Heart right ventricle (tissue), 16 donors: ENCODE results near the gene CDC73. TPM values are rescaled to one million over a fixed set of nuclear protein-coding genes. Genes with fewer than 3 reads are reported as not detected.
"Not testable (repeated sequence)": the region's sequence is repeated elsewhere in the genome, so short reads cannot be mapped to it uniquely, and the experiment has no call there.

ENCODE experiments used
- ATAC-seq, 8 donors: fragments of 200-7000 bp; cut with Tn5 transposase; one replicate each; pipeline ENCODE4 v1.9.1; 2020; ENCODE audit warnings: mild to moderate bottlenecking in 8 of 8, moderate library complexity in 8 of 8, moderate number of reproducible peaks in 1 of 8
- DNase-seq, 2 donors: peaks; one replicate each; pipeline ENCODE4 v3.0.0-alpha.2; 2020
- H3K27ac ChIP-seq, 10 donors: fragments of 200-600 bp; sonication (generic) in 2 of 10; one replicate each; pipeline versions ENCODE4 v1.5.0 to v1.8.0; 2020 to 2022; ENCODE audit warnings: mild to moderate bottlenecking in 3 of 10
- H3K27me3 ChIP-seq, 7 donors: fragments of 200-600 bp; one replicate each; pipeline ENCODE4 v1.8.0; 2021 to 2022; ENCODE audit warnings: mild to moderate bottlenecking in 2 of 7
- H3K36me3 ChIP-seq, 9 donors: fragments of 200-600 bp; sonication (generic) in 1 of 9; one replicate each; pipeline versions ENCODE4 v1.5.0 to v1.8.0; 2020 to 2022; ENCODE audit warnings: mild to moderate bottlenecking in 2 of 9
- H3K4me1 ChIP-seq, 9 donors: fragments of 200-600 bp; sonication (generic) in 1 of 9; one replicate each; pipeline versions ENCODE4 v1.5.0 to v1.8.0; 2020 to 2022; ENCODE audit warnings: mild to moderate bottlenecking in 4 of 9
- H3K4me3 ChIP-seq, 10 donors: fragments of 200-600 bp; sonication (generic) in 2 of 10; one replicate each; pipeline versions ENCODE4 v1.5.0 to v1.8.0; 2020 to 2022; ENCODE audit warnings: mild to moderate bottlenecking in 7 of 10, moderate library complexity in 2 of 10
- H3K9me3 ChIP-seq, 11 donors: fragments of 200-600 bp in 10 of 11; sonication (generic) in 2 of 11; one replicate each; pipeline versions ENCODE4 v1.5.0 to v1.8.0; 2013 to 2022; ENCODE audit warnings: mild to moderate bottlenecking in 2 of 11, control low read depth in 1 of 11, moderate library complexity in 1 of 11
- WGBS, 2 donors: extraction: QIAGEN DNeasy Blood & Tissue Kit; methylation state at CpG; one replicate each; pipeline ENCODE4 v1.1.7; 2013; ENCODE audit warnings: inconsistent platforms in 1 of 2; 5-methylcytosine and 5-hydroxymethylcytosine counted together
- intact Hi-C, 10 donors: fragments of 100-400 bp; cut with DNase I; formaldehyde crosslinking; loops; one replicate each; pipeline versions ENCODE4 v1.11.1 to v1.14.2; 2022
- polyA plus RNA-seq, 2 donors: library from polyadenylated mRNA; stranded (reverse); fragments of 200-250 nt; gene quantifications; one replicate each; pipeline ENCODE4 v1.2.3, GENCODE V29; 2013
- total RNA-seq, 10 donors: library from RNA; stranded (reverse); fragmentation: NEBNext Ultra II Directional in 3 of 10; extraction: Animal tissue kit (Norgen Biotek cat#: 25700) in 3 of 10; gene quantifications; one replicate each; pipeline versions ENCODE4 v1.2.1 to v1.2.4, GENCODE V29; 2021 to 2023
- TF ChIP-seq, protein P1 (sequence below), 9 donors: fragments of 200-600 bp; sonication (generic) in 2 of 9; IDR thresholded peaks; one replicate each; pipeline versions ENCODE4 v1.5.0 to v1.8.0; 2021 to 2022; ENCODE audit warnings: antibody characterized with exemption in 9 of 9, mild to moderate bottlenecking in 5 of 9, moderate library complexity in 1 of 9
- donor health status: Arrhythmogenic right ventricular cardiomyopathy.
- donor health status: ischemic (EF 13 %, LVEDD 7.1; RV severe dilation, severe dysfunction).
- donor health status: healthy with polysubstance abuse.
- donor health status: DM: no; HTN: yes; CAD: no.
- donor health status: DM: no; HTN: no; CAD: no.
- donor health status: ischemic (EF 25% LVEDD 6.9; RV normal size, moderate dysfunction).
- donor health status: ischemic (EF 25% LVEDD 5.7; RV mildly dilated, moderate dysfunction).
- donor health status: healthy.
- donor health status: DM: yes; HTN: yes; CAD: no.
- donor health status: Ischemic cardiomyopathy.
- donor health status: ischemic (EF 35%, LVEDD 5.7; RV mildly dilated, moderate dysfunction).
- donor health status: nonischemic (EF 11% LVEDD 7.7; RV severe dilation, severe dysfunction).
- donor health status: DM: yes; HTN: yes; CAD: no.
- donor health status: PGD.
- donor health status: ischemic (EF 29% LVEDD 5.4; RV normal size, mild dysfunction).
- donor health status: nonischemic (EF 23%, LVEDD 6.1; RV moderate dilation, normal function).

CDC73 gene
- total and polyA plus RNA-seq, 12 donors, result 9.2 to 70.2 (median 54.2) TPM

DNA sequence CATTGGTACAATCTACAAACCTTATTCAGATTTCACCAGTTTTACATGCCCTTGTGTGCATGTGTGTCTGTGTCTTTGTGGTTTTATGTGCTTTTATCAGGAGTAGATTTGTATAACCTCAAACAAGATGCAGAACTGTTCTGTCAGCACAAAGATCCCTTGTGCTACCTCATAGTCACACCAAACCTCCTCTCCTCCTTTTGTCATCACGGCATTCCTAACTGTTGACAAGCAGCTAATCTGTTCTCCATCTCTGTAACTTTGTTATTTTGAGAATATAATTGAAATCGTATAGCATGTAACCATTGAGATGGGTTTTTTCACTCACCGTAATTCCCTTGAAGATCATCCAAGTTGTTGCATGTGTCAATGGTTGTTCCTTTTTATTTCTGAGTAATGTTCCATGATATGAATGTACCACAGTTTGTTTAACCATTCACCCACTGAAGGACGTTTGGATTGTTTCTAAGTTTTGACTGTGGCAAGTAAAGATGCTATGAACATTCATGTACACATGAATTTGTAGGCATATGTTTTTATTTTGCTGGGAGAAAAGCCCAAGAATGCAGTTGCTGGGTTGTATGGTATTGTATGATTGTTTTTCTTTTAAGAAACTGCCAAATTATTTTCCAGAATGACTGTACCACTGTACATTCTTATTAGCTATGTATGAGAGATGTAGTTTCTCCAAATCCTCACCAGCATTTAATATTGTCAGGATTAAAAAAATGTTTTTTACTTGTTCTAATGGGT is 142.7 kb downstream of the CDC73 start:
- peaks cover 0 to 15% (median 0%) of the 10 kb centered on the region in 9 donors for H3K4me1 ChIP-seq
- no peak for ATAC-seq
- H3K36me3 ChIP-seq, result peaks cover 0 to 12% (median 0%) of the 10 kb centered on the region in 9 donors
- no peaks in the 10 kb centered on the region for H3K9me3 ChIP-seq
- intact Hi-C loops, result no loop called here
- H3K4me3 ChIP-seq, result no peak overlapping the region
- TF ChIP-seq, protein P1, sequence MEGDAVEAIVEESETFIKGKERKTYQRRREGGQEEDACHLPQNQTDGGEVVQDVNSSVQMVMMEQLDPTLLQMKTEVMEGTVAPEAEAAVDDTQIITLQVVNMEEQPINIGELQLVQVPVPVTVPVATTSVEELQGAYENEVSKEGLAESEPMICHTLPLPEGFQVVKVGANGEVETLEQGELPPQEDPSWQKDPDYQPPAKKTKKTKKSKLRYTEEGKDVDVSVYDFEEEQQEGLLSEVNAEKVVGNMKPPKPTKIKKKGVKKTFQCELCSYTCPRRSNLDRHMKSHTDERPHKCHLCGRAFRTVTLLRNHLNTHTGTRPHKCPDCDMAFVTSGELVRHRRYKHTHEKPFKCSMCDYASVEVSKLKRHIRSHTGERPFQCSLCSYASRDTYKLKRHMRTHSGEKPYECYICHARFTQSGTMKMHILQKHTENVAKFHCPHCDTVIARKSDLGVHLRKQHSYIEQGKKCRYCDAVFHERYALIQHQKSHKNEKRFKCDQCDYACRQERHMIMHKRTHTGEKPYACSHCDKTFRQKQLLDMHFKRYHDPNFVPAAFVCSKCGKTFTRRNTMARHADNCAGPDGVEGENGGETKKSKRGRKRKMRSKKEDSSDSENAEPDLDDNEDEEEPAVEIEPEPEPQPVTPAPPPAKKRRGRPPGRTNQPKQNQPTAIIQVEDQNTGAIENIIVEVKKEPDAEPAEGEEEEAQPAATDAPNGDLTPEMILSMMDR (IDR thresholded peaks at IDR 0.05), result no peak
- no peaks in the 10 kb centered on the region for H3K27me3 ChIP-seq
- no peak for DNase-seq
- no peak overlapping the region for H3K27ac ChIP-seq
- 83 to 87% methylated on average over 4 of the region's 4 CpGs for WGBS, 2 donors

DNA sequence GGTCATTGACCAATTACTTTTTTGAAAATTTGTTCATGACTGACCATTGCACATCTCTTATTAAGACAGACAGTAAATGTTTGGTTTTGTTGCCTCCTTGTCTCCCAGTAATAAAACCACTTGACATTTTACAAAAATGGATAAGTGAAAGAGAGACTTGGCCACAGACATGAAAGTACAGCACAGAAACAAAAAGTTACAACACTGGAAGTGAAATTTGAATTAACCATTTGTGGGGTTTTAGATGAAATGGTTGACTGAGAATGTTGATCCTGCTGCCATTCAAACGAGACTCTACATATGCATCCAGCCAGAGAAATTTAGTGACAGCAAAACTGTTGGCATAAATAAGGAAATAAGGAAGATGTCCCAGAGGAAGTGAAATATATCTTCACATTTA is 143.9 kb downstream of the CDC73 start:
- TF ChIP-seq, protein P1 (IDR thresholded peaks at IDR 0.05), result no peak
- no peak overlapping the region for H3K27ac ChIP-seq
- 88 to 96% methylated on average over 1 of the region's 1 CpG for WGBS, 2 donors
- H3K36me3 ChIP-seq, result peaks cover 0 to 12% (median 0%) of the 10 kb centered on the region in 9 donors
- H3K27me3 ChIP-seq, result no peaks in the 10 kb centered on the region
- intact Hi-C loops, result no loop called here
- H3K4me1 ChIP-seq, result peaks cover 0 to 10% (median 0%) of the 10 kb centered on the region in 9 donors
- no peak for ATAC-seq
- no peaks in the 10 kb centered on the region for H3K9me3 ChIP-seq
- H3K4me3 ChIP-seq, result no peak overlapping the region
- no peak for DNase-seq

DNA sequence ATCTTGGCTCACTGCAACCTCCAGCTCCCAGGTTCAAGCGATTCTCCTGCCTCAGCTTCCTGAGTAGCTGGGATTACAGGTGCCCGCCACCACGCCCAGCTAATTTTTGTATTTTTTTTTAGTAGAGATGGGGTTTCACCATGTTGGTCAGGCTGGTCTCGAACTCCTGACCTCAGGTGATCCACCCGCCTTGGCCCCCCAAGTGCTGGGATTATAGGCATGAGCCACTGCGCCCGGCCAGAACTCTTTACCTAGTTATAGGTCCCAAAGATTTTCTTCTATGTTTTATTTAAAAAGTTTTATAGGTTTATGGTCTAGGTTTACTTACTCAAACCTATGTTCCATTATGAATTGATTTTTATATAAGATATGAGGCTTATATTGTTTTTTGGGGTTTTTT is 145.0 kb downstream of the CDC73 start:
- H3K4me3 ChIP-seq, H3K27me3 ChIP-seq, H3K4me1 ChIP-seq, DNase-seq, H3K27ac ChIP-seq, intact Hi-C loops, H3K9me3 ChIP-seq, ATAC-seq: not testable (repeated sequence)
- H3K36me3 ChIP-seq, result peaks cover 0 to 11% (median 0%) of the 10 kb centered on the region in 9 donors
- 98% methylated on average over 7 of the region's 7 CpGs for WGBS, 2 donors

DNA sequence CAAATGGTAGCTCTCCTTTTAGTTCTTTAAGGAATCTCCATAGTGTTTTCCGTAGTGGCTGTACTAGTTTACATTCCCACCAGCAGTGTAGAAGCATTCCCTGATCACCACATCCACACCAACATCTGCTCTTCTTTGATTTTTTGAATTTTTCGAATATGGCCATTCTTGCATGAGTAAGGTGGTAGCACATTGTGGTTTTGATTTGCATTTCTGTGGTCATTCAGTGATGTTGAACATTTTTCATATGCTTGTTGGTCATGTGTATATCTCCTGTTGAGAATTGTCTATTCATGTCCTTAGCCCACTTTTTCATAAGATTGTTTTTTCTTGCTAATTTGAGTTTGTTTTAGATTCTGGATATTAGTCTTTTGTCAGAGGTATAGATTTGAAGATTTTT is 149.2 kb downstream of the CDC73 start:
- Histone ChIP-seq H3K4me1 (no peaks in the 10 kb centered on the region), H3K36me3 (peaks cover 0 to 3% (median 0%) of the 10 kb centered on the region in 9 donors), H3K27me3 (no peaks in the 10 kb centered on the region), H3K9me3 (peaks cover 0 to 10% (median 0%) of the 10 kb centered on the region in 11 donors), H3K27ac (no peak overlapping the region), H3K4me3 (no peak overlapping the region)
- intact Hi-C loops, result no loop called here
- DNase-seq (no peak), ATAC-seq (no peak)
- TF ChIP-seq, protein P1 (IDR thresholded peaks at IDR 0.05), result no peak
- WGBS, 2 donors, result 96 to 97% methylated on average over 2 of the region's 2 CpGs

DNA sequence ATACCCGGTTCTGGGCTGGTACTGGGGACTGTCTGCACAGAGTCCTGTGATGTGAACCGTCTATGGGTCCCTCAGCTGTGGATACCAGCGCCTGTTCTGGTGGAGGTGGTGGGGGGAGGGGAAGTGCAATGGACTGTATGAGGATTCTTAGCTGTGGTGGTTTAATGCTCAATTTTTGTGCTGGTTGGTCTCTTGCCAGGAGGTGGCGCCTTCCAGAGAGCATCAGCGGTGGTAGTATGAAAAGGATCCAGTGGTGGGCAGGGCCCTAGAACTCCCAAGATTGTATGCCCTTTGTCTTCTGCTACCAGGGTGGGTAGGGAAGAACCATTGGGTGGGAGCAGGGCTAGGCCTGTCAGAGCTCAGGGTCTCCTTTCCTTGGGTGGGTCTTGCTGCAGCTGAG is 153.9 kb downstream of the CDC73 start:
- 90 to 92% methylated on average over 5 of the region's 5 CpGs for WGBS, 2 donors
- ATAC-seq, result no peak
- TF ChIP-seq, protein P1 (IDR thresholded peaks at IDR 0.05), result no peak
- no peak for DNase-seq
- Histone ChIP-seq H3K27ac (no peak overlapping the region), H3K27me3 (no peaks in the 10 kb centered on the region), H3K4me3 (no peak overlapping the region), H3K4me1 (no peaks in the 10 kb centered on the region), H3K9me3 (peaks cover 0 to 10% (median 0%) of the 10 kb centered on the region in 11 donors), H3K36me3 (no peaks in the 10 kb centered on the region)
- intact Hi-C loops, result no loop called here
